CD4-positive, alpha-beta T cell treated with Interleukin-2 at 100 ng/mL for 4 hours (primary cell): ENCODE results near the gene PRKN.

Source experiments
- DNase-seq: peaks from one replicate; pipeline ENCODE4 v3.0.0-alpha.2; 2020; ENCODE audit warnings: low spot score

PRKN gene

DNA sequence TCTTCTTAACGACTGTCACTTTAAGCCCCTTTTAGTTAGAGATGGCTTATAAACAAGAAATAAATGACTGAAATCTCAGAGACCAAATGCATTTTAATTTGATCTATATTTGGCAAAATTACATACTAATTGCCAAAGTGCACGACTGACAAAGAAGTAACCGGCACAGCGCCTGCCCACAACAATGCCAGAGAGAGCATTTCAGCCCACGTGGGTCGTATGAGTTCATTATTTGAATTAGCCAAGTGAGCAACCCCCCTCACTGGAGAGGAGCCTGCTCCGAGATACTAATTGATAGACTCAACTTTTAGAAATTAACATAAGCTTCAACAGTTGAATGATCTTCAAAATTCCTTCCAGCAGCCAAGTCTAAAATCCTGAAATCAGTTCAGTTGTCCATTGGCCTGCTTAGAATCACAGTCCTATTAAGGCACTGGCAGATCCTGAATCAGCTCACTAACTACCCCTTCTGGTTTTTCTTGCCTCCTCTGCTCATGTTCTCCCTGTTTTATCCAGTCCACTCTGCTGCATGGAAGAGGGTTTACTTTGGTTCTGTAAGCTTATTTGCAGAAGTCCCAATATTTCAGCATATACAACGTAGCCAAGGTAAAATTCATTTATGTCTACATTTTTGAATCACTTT, 934.6 kb downstream of the PRKN start:
- no peak for DNase-seq

DNA sequence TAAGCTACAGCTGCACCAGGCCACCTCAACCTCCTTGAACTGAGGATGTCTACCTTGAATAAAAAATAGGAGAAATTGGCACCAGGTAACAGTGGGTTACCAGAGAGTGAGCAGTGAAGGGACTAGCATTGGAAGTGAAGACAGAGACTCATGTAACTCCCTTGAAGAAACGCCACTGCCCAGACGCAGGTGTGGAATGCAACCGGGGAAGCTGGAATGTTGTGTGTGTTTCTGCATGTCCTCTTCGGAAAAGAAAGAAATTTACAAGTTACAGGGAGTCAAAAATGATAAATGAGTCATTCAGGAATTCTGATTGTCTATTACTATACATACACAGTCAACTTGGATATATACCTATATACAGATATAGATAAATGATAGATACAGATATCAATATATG, 939.0 kb downstream of the PRKN start:
- DNase-seq: no peak

DNA sequence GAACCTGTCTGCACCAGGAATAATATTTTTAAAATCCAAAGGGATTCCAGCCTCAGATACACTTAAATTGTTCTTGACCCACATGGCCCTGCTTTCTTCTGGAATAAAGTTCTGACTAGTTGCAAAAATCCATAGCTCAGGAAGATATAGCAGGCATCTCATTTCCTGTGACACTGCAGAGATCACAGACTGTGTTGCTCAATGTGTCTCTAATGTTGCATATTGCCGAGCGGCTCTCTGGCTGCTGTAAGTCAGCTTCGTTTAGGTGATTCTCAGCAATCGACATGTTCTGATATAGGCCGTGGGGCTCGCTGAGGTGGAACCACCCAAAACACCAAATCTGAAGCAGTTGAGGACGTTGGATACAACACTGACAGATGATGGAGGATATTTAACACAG, 955.4 kb downstream of the PRKN start:
- no peak for DNase-seq

DNA sequence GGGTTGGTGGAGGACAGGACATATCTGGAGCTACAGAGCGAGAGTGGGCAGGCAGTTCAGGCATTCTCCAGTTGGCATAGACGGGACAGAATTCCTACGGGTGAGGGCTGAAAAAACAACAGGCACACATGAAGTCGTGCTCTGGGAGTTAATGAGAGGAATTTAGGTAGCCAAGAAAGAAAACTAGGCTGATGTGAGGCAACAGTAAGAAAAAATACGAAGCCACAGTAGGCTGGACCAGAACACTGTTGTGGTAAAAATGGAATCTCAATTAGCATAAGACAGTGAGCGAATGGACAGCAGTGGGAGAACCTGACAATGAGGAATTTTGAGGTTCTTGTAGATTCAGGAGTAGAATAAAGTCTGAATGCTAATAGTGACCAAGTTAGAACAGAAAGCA, 965.6 kb downstream of the PRKN start:
- no peak for DNase-seq

DNA sequence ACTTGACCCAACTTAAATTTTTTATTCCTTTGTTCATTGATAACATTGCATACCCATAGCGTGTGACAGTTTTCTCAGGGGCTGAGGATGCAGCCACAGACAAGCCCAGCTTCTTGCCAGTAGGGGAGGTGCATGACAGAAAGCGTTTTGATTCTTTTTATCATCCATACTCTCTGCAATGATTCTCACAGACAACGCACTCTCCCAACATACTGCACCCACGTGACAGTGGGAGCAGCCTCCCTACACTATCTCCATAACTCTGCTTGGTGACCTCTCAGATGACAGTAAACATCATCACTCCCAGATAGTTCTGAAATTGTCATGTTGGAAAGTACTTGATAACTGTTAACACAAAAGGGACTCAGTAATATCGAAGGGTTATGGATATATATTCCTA, 972.5 kb downstream of the PRKN start:
- no peak for DNase-seq

DNA sequence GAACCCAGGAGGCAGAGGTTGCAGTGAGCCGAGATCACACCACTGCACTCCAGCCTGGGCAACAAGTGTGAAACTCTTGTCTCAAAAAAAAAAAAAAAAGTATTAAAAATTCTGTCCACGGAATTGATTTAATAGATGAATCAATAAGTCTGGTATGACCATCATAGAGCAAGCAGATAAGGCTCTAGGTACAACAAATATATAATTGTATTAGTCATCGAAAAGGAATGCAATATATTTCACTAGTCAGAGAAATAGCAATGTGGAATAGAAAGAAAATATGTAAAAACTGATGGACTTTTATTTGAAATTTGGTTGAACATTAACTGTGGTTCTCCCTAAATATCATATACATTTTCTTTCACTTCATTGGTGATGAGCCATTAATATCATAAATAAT, 976.9 kb downstream of the PRKN start:
- no peak for DNase-seq

DNA sequence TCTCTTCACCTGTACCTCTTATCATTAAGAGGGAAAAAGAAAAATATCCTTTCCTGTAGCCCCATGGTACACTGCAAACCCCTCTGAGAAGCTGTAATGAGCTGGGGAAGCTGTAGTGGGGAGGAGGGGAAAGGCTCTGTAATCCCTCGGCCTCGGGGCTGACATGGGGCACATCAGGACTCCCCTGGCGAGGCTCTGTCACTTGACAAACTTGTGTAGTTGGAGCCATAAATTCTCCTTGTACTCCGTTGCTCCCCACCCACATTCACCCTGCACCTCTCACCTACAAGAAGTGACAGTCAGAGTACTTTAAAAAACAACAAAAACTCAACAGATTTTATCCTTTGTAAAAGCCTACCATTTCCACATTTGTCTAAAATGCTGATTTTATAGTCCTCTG, 978.0 kb downstream of the PRKN start:
- no peak for DNase-seq

GRCh38 chr6:161748535-161749416, 978.8 kb downstream of the PRKN start:
- DNase-seq: no peak

DNA sequence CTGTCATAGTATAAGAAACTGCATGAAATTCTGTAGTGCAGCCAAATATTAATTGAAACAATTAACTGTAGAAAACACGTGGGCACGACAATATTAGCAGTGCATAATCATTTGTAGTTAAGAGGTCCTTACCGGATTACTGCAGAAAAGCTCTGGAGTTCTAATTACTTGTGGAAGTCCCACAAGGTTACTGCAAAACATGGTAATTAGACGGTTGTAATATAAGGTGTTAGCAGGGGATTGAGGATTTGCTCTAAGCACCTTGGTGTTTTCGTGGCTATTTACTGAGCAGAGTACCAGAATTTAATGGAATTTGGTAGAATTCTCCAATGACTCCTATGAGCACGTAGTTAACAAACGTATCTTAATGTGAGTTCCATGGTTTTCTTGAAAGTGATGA, 980.1 kb downstream of the PRKN start:
- no peak for DNase-seq

GRCh38 chr6:161745594-161746141, 981.9 kb downstream of the PRKN start:
- no peak for DNase-seq

GRCh38 chr6:161745128-161745527, 982.4 kb downstream of the PRKN start:
- no peak for DNase-seq

DNA sequence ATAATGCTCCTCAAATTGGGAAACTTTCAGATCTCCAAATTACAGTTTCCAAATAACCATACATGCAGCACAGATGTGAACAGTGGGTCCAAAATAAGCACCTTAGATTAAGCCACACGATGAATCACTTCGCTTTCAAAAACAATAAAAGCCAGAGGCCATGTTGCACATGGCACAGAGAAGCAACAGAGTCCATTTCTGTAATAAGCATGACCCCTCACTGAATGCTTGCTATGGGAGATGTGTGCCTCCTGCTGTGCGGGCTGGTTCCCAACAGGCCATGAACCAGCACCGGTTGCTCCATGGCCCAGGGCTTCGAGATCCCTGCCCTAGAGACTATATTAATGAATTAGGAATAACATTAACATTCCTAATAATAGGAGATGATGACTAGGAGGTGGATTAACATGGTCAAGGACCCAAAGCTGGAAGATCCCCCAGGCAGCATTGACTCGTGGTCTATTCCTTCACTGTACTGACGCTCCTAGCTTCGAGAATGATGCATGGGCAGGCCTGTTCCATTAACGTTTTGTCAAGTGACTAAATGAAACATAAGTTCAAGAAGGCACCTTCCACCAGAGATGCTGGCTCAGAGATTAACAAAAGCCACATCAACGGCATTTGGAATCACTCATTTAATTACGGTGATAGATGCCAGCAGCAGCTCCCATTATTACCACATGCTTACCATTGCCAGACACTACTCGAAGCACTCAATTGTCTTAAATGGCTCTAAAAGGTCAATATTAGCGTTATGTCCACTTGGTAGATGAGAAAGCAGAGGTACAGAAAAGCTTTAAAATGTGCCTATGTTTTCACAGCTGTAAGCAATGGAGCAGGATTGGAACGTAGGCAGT, 983.1 kb downstream of the PRKN start:
- no peak for DNase-seq

DNA sequence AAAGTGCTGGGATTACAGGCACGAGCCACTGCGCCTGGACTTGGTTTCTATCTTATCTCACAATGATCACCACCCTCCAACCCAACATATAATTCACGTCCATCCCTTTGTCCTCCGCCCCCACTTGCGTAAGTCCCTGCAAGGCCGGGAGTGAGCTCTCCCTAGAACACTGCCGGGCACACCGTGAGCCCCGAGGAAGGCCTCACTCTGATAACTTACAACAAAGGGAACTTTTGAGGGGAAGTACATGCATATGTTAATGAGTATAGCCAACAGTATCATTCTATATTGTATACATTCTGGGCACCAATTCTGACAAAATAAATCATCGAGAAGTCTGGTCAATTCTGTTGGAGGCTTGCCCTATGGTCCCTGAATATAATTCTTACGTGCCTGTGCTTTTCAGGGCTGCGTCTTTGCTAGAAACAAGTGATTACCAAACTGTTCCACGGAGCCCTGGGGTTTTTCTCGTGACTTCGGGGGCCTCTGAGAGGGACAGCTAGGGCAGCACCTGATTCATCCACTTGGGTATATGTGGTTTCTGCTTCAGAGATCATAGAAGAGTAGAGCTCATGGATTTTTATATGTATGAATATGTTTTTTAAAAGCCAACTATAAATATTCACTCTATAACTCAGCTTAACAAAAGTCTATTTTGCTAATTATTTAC, 983.9 kb downstream of the PRKN start:
- DNase-seq: no peak

DNA sequence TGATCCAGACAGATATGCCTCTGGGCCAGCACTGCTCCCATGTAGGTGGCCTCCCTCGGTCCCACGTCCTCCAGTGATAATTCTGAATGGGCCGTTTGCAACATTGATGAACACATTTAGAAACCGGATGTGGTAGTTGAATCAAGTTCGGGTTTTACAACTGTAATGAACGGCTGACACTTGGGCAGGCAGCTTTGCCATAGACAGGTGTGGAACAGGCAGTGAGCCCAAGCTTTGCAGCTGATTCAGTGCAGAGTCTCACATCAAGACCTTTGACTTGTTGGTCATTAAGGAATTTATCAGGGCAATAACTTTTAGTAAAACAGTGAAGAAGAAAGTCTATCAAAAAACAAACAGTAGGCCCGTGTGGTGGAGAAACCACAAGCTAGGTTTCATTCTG, 987.1 kb downstream of the PRKN start:
- DNase-seq: no peak

GRCh38 chr6:161736781-161737292, 990.7 kb downstream of the PRKN start:
- DNase-seq: no peak

DNA sequence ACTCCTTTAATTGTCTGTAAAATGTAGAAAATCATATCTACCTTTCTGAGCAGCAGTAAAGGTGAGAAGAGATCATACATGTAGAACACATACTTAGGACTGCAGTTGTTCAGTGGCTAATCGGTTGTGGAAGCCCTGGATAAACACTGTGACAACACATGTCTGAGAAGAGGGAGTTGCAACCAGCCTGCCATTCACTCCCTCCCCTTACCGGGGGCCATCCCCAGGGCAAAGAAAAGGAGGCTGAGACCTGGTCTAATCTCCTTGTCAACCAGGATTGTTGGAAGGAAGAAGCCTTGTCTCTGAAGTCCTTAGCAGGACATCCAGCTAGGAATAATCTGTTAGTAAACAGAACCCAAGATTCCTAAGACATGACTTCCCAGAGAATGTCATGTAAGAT, 991.2 kb downstream of the PRKN start:
- DNase-seq: no peak

GRCh38 chr6:161732594-161732993, 995.0 kb downstream of the PRKN start:
- DNase-seq: no peak

GRCh38 chr6:161727083-161727833, 1000.3 kb downstream of the PRKN start:
- DNase-seq: no peak

DNA sequence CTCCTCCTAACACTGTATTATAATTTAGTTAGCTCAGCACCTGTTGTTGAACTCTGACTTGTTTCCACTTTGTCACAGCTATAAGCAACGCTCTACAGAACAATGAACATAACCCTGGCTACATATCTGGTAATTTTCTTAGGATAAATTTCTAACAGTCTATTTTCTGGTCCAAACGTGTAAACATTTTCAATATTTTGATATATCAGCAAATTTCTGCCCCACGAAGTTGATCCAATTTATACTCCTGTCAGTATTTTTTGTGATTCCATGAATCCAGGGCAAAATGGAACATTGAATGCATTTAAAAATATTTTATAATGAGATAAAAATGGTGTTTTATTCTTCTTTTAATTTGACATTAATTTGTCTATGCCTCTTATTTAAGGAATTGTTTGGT, 1005.2 kb downstream of the PRKN start:
- DNase-seq: no peak

- no peak for DNase-seq
Observed at GRCh38 chr6:161721511-161721910, 1006.1 kb downstream of the PRKN start.

- DNase-seq: no peak
Observed at GRCh38 chr6:161716176-161716575, 1011.4 kb downstream of the PRKN start.
